Stimulated activated naive CD4-positive, alpha-beta T cell (primary cell): ENCODE results near the gene SPANXC.
"Not testable (repeated sequence)": the region's sequence is repeated elsewhere in the genome, so short reads cannot be mapped to it uniquely, and the experiment has no call there.

Source experiments
- DNase-seq, 6 experiments: peaks; one replicate each; lab custom pipeline; 2025; lab: John Stamatoyannopoulos, UW

SPANXC gene, protein sequence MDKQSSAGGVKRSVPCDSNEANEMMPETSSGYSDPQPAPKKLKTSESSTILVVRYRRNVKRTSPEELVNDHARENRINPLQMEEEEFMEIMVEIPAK

GRCh38 chrX:141242417-141242816 lies at the start of gene SPANXC:
Gene SPANXC (minus strand): TSS chrX:141242517. CDS start chrX:141242457, 60 bp downstream.
- not testable (repeated sequence) for DNase-seq

- DNase-seq: no peak
Observed at GRCh38 chrX:141279476-141279875, 37.2 kb upstream of the SPANXC start.

DNA sequence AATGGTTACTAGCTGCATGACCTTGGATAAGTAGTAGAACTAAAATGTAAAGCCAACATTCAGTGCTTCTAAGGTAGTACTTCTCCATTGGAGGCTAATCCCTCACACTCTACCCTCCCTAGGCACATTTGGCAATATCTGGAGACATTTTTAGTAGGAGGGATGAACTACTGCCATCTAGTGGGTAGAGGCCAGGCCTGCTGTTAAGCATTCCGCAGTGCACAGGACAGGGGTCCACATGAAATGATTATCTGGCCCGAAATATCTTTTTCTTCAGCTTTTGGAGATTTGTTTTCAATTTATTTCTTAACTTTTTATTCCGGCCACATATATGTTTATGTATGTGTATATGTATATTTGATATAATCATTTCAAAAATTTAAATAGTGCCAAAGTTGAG lies 36.0 kb upstream of the SPANXC start:
- no peak for DNase-seq

DNA sequence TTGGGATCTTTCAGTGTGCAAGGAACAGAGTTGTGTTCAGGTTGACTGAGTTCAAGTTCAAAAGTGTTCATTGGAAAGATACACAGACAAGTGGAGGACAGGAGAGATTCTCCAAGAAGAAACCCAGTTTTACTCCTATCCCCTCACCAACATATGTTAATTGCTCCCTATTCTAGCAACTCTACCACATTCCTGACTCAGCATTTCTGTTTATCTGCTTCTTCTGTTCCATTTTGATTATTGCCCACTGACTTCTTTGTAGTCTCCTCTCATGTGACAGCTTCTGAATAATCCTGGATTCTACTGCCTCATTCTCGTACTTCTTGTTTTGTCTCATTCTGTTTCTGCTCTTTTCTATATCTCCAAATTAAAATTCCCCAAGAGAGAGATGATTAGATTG lies 15.8 kb upstream of the SPANXC start:
- no peak for DNase-seq

DNA sequence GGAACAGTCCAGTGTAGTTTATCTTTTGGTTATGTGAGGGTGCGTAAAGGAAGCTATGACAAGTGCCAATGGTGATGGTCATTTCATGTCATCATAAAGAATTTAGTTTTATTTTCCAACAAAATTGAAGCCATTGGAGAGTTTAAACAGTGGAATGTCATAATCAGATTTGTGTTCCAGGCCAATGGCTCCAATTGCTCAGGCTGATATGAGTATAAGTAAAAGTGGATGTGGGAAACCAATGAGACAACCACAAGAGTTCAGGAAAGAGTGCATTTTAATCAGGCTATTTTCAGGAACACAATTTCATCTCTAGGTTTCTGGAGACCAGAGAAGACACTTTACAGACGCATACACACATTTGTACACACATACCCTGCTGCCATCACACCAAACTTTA lies 20.7 kb downstream of the SPANXC start:
- DNase-seq: no peak

DNA sequence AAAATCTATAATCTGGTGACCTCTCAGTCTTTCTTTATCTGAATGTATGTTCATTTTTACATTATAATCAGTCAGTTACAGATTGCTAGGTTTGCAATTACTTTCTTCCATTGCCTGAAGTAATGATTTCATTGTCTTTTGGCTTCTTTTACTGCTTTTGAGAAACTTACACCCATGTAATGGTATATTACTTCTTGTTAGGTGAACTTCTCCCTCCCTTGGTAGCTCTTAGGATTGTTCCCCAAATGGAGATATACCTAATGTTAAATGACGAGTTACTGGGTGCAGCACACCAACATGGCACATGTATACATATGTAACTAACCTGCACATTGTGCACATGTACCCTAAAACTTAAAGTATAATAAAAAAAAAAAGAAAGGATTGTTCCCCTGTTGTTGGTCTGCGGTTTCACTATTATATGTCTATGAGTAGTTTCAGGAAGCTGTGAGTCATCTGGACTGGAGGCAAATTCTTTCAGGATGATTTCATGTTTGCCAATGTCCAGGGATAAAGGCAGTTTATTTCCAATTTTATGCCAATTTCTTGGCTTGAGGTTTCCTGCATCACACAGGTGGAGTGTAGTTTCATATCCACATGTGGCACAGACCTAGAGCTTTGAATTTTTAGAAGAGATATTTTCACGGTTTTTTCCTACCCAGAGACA lies 21.8 kb downstream of the SPANXC start:
- DNase-seq: no peak

- no peak for DNase-seq
Observed at GRCh38 chrX:141214196-141214595, 28.1 kb downstream of the SPANXC start.

DNA sequence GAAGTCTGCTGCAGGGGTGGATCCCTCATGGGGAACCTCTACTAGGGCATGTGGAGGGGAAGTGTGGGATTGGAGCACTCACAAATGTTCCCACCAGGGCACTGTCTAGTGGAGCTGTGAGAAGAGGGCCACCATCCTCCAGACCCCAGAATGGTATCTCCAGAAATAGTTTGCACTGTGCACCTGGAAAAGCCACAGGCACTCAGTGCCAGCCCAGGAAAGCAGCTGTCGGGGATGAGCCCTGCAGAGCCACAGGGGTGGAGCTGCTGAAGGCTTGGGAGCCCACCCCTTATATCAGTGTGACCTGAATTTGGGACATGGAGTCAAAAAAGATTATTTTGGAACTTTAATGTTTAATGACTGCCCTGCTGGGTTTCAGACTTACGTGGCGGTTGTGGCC lies 40.4 kb downstream of the SPANXC start:
- DNase-seq: no peak
